Right forelimb (tissue), 1 donor: Measurements from ENCODE around the gene ZNF697.
"Not testable (repeated sequence)": the region's sequence is repeated elsewhere in the genome, so short reads cannot be mapped to it uniquely, and the experiment has no call there.

ENCODE experiments used
- DNase-seq: peaks from one replicate; pipeline ENCODE4 v3.0.0-alpha.2; 2018

Gene ZNF697

DNA sequence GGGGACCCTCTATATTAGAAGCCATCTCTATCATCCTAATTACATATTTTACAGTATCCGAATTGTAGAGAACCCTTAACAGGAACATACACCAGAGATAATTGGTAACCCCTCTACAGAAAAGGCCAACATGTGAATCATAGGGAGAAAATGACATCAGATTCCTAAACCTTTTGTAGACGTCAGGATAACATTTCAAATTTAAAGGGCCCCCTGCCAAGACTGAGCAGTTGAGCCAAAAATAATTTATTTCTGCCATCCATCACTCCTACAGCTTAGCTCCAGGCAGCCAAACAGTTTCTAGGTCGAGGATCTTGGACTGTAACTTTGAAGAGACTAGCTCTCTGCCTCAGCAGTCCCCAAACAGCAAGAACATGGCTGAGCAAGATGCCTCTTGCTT is 21.2 kb downstream of the ZNF697 start:
- DNase-seq = no peak

- no peak for DNase-seq
These were observed 22.0 kb downstream of the ZNF697 start for GRCh38 chr1:119626011-119626545.

- no peak for DNase-seq
These were observed 24.4 kb downstream of the ZNF697 start for GRCh38 chr1:119623678-119624077.

DNA sequence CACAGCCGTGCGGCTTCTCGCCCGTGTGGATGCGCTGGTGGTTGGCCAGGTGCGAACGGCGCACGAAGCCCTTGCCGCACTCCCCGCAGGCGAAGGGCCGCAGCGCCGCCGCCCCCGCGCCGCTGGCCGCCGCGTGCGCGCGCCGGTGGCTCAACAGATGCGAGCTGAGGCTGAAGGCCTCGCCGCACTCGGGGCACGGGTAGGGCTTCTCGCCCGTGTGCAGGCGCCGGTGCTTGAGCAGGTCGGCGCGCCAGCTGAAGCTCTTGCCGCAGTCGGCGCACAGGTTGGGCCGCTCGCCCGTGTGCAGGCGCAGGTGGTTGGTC is 24.9 kb downstream of the ZNF697 start:
- DNase-seq = no peak

DNA sequence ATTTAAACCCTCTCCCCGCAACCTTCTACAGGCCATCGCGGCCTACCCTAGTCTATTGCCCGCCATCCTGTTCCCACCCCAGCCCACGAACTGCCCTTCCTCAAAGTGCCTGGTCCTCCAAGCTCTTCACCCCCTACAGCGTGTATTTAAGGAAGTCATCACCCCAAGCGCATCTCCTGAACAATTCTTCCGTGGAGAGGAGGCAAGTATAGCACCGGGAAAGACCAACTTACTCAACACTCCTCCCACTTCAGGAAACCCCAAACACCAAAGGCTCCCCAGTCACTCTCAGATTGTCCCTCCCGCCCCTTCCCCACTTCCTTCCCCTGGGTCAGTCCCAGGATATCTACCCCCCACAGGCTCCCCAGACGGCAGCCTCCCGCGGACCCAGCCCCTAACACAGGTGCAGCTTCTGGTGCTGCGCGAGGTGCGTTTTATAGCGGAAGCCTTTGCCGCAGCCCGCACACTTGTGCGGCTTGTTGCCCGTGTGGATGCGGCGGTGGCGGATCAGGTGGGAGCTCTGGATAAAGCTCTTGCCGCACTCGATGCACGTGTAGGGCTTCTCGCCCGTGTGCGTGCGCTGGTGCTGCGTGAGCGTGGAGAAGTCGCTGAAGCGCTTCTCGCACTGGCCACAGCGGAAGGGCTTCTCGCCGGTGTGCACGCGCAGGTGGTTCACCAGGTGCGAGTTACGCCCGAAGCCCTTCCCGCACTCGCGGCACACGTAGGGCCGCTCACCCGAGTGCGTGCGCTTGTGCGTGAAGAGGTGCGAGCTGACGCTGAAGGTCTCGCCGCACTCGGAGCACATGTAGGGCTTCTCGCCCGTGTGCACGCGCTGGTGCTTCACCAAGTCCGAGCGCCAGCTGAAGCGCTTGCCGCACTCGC is 25.5 kb downstream of the ZNF697 start:
- DNase-seq = no peak

DNA sequence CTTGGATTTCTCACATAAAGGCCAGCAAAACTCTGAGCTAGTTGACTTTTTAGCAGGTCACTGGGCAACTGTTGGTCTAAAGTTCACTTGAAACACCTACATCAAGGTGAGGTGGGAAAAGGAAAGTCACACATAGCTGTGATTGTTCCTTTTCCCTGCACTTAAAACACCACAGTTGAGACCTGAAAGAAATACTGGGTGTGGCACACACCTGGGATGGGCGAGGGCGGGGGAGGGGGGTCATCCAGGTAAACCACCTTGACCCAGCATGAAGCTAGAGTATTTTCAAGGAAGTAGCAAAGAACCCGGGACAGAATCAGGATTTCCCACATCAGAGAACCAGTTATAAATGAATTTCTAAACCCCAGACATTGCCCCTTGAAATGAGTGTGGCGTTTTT is 26.4 kb downstream of the ZNF697 start:
- DNase-seq = no peak

GRCh38 chr1:119617751-119618691 is 30.0 kb downstream of the ZNF697 start:
- DNase-seq = peak; percentile 58

DNA sequence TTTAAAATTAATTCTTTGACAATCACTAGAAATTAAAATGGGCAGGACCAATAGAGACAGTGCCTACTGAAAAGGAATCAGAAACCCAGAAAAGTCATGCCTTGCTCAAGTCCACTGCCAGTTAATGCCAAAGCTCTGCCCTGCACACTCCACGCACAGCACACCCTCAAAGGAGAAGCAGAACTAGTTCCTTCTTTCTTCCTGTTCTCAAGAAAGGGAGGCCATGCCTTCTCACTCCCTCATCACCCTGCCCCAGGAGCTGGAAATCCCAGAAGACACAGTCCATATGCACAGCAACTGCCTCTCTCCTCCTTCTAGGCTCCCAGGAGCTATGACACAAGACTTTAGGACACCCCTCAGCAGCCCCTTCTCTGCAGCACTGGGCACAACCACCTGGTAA is 31.3 kb downstream of the ZNF697 start:
- not testable (repeated sequence) for DNase-seq

DNA sequence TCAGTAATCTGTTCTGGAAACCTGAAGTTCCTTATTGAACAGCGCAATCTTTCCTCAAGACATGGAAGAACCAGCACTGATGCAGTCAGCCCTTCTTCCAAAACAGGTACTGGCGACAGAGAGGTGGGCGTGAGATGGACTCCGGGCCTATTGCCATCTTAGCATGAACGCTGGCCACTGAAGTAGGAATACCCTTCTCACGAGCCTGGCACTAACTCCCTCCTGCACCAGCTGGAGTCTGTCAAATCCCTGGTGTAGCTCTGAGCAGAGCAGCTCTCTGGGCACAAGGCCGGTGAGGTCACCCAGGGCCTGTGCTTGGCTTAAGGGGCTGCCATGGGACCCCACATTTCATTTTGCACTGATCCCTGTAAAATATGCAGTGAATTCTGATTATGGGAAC is 33.0 kb downstream of the ZNF697 start:
- not testable (repeated sequence) for DNase-seq

GRCh38 chr1:119613769-119614720 is 34.0 kb downstream of the ZNF697 start:
- peak; percentile 89 for DNase-seq

DNA sequence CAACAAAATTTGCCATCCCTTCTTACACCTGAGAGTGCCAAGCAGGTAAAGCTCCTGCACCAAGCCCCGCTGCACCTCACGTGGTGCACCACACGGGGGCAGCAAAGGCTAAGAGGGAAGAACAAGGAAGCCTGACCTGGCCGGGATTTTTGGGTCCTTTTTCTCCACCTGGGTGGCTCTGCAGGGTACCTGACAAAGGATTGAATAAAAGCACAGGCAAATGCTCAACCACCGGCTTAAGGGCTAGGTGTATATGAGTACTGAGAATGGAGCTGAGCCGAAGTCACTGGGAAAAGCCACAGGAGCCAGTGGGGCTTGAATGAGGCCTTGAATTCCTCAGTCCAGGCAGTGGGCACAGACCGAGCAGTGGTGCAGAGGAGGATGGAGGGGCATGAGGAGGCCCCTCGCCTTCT is 36.4 kb downstream of the ZNF697 start:
- DNase-seq = peak; percentile 71

DNA sequence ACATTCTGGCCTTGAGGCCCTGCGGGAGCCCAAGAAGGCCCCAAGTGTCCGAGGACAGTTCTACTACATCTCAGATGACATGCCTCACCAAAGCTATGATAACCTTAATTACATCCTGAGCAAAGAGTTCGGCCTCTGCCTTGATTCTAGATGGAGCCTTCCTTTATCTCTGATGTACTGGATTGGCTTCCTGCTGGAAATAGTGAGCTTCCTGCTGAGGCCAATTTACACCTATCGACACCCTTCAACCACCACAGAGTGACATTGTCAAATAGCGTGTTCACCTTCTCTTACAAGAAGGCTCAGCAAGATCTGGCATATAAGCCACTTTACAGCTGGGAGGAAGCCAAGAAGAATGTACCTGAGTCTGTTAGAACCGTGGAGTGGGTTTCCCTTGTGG is 39.2 kb downstream of the ZNF697 start:
- DNase-seq = not testable (repeated sequence)

- DNase-seq = not testable (repeated sequence)
These were observed 40.8 kb downstream of the ZNF697 start for GRCh38 chr1:119607087-119607807.

- no peak for DNase-seq
These were observed 41.7 kb downstream of the ZNF697 start for GRCh38 chr1:119606394-119606793.

DNA sequence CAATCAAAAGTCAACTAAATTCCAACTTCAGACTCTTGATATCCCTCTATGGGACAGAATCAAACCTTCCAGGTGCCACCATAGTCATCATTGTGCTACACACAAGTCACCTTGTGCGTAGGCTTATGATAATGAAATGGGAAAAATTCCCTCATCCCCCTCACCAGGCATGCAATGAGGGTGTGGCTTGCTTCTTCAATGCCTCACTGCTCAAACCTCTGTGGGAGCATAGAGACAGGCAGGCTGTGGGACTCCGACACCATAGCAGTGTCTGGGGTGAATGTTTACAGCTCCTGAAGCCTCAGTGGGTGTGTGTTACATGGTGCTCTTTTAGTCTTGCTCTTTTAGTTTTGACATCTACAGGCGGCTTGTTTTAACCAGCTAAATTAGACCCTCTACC is 42.4 kb downstream of the ZNF697 start:
- DNase-seq = no peak

DNA sequence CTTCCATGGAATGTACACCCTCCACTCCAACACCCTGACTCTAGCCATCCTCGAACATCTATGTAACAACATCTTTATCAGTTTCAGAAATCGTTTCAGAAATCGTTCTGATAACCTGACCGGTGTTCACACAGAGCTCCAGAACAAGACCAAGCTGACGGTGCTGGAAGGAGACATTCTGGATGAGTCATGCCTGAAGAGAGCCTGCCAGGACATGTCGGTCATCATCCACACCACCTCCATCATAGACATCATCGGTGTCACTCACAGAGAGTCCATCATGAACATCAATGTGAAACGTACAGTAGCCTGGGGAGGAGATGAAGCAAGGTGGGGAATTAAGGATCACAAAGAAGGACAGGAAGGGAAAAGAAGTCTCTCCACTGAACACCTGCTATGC is 43.0 kb downstream of the ZNF697 start:
- not testable (repeated sequence) for DNase-seq

DNA sequence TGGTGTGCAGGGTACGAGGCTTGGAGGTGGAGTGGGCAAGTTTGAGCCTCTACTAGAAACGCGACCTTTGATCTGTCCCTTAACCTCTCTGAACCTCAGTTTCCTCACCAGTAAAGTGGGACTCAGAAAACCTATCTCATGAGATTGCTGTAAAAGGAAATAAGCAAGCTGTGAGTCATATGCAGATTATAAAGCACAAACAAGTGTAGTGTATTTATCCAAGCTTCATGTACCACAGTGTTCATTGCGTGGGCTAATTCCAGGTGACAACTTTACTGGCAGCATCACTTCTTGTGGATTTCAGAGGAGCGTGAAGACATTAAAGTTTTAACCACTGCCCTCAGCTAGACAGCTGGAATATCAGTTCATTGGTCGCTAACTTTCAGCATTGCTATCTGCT is 44.4 kb downstream of the ZNF697 start:
- DNase-seq = no peak

GRCh38 chr1:119603241-119603640 is 44.8 kb downstream of the ZNF697 start:
- DNase-seq = not testable (repeated sequence)

- not testable (repeated sequence) for DNase-seq
These were observed 45.3 kb downstream of the ZNF697 start for GRCh38 chr1:119602789-119603188.

- DNase-seq = no peak
These were observed 45.9 kb downstream of the ZNF697 start for GRCh38 chr1:119602169-119602568.

DNA sequence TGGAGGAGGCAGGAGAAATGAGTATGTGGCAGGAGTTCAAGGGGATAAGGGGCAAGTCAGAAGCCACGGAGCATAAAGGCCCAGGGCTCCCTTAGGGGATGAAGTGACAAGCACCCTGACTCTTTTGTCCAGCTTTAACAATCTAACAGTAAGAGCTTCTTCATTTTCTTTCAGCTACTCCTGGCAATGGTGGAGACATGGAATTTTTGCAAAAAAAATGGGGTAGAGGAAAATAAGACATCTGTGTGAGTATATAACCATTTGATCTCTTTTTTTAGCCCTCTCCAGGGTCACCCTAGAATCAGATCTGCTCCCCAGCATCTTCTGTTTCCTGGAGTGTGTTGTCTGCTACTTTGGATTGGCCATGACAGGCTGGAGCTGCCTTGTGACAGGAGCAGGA is 47.1 kb downstream of the ZNF697 start:
- no peak for DNase-seq

GRCh38 chr1:119600561-119600960 is 47.5 kb downstream of the ZNF697 start:
- DNase-seq = no peak
